GM12864 (cell line): ENCODE data around the gene MACROH2A1.

Experiments used
- DNase-seq: peaks from one replicate; pipeline ENCODE4 v3.0.0-alpha.2; 2011; ENCODE audit warnings: low read depth
- H3K4me3 ChIP-seq: 2 replicates; pipeline ENCODE4 v1.5.1; 2011; ENCODE audit warnings: mild to moderate bottlenecking, low read depth, low read length, control low read depth
- CTCF ChIP-seq: IDR thresholded peaks from 2 replicates; pipeline ENCODE4 v1.5.1; 2011; ENCODE audit warnings: low read depth, mild to moderate bottlenecking, moderate library complexity, low read length, control low read depth, inconsistent platforms; ENCODE audit errors: missing control alignments

Gene MACROH2A1

GRCh38 chr5:135342551-135342875, 56.5 kb downstream of the MACROH2A1 start:
- DNase-seq, result no peak
- no peak for TF ChIP-seq CTCF
- H3K4me3 ChIP-seq, result no peak overlapping the region

GRCh38 chr5:135341696-135342550, 57.1 kb downstream of the MACROH2A1 start:
- H3K4me3 ChIP-seq, result no peak overlapping the region
- no peak for TF ChIP-seq CTCF
- no peak for DNase-seq

- TF ChIP-seq CTCF, result no peak
- H3K4me3 ChIP-seq, result no peak overlapping the region
- DNase-seq, result no peak
Measured at GRCh38 chr5:135341016-135341666, 57.9 kb downstream of the MACROH2A1 start.

DNA sequence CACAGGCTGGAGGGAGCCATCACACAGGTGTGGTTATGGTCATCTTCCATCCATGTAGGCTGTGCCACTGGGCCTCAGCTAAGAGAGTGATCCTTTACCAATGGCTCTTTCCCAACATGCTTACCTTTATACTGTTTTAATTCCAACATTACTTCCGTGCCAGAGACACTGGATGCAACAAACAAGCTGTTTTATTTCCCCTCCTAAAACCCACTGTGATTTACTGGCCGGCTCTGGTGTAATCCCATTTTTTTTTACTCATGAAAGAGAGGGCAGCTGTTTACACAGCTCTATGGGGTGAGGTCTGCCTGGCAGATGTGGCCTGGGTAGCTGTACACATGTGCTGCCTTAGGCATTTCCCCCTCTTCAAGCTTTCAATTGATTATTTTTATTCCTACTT, 58.5 kb downstream of the MACROH2A1 start:
- no peak for TF ChIP-seq CTCF
- DNase-seq, result no peak
- no peak overlapping the region for H3K4me3 ChIP-seq

GRCh38 chr5:135339623-135340022, 59.4 kb downstream of the MACROH2A1 start:
- TF ChIP-seq CTCF, result no peak
- no peak overlapping the region for H3K4me3 ChIP-seq
- DNase-seq, result no peak

- no peak for DNase-seq
- H3K4me3 ChIP-seq, result no peak overlapping the region
- no peak for TF ChIP-seq CTCF
Measured at GRCh38 chr5:135339189-135339588, 59.8 kb downstream of the MACROH2A1 start.
